ENCODE data around the gene COL20A1. TPM values are rescaled to one million over a fixed set of nuclear protein-coding genes. Genes with fewer than 3 reads are reported as not detected.

The COL20A1 gene
- total RNA-seq, 1 experiment from 2014 or later: 2.3 TPM

GRCh38 chr20:63329331-63330083 is 36.5 kb downstream of the COL20A1 start:
- Histone ChIP-seq H2BK5ac (ENCODE audit: insufficient read length, low read length) (no peak overlapping the region), H3K79me1 (ENCODE audit: insufficient read depth, low read depth, low read length, poor library complexity, severe bottlenecking) (no peaks in the 10 kb centered on the region), H3T11ph (ENCODE audit: low read length) (no peak overlapping the region), H2BK20ac (ENCODE audit: low read depth, low read length, poor library complexity, severe bottlenecking) (no peak overlapping the region), H3K23me2 (ENCODE audit: insufficient read length, low read depth, low read length, poor library complexity, severe bottlenecking) (no peaks in the 10 kb centered on the region), H2BK12ac (ENCODE audit: insufficient read length, low read depth, low read length) (no peak overlapping the region), H2BK120ac (ENCODE audit: low read depth, low read length, poor library complexity, severe bottlenecking) (no peak overlapping the region), H2BK15ac (ENCODE audit: low read depth, low read length) (no peak overlapping the region), H3K4me1 (ENCODE audit: insufficient read depth, low read length) (no peaks in the 10 kb centered on the region), H3K56ac (ENCODE audit: insufficient read length, low read depth, low read length) (no peak overlapping the region), H2AFZ (ENCODE audit: low read length) (no peak overlapping the region), H4K20me1 (ENCODE audit: control insufficient read depth, insufficient read depth, insufficient read length) (no peaks in the 10 kb centered on the region), H2AK5ac (ENCODE audit: insufficient read length, low read length) (no peak overlapping the region), H3K9ac (ENCODE audit: extremely low read depth, insufficient read length, low read length) (no peak overlapping the region), H3K14ac (ENCODE audit: insufficient read depth, low read length) (no peak overlapping the region; the same call in 1 of the 2 replicates), H4K5ac (ENCODE audit: insufficient read length, low read depth, low read length) (no peak overlapping the region), H3K4me2 (ENCODE audit: insufficient read depth, insufficient read length, low read length) (no peak overlapping the region), H4K91ac (ENCODE audit: insufficient read length, low read depth, low read length) (no peak overlapping the region), H3K18ac (ENCODE audit: insufficient read length, low read depth, low read length) (no peak overlapping the region), H3K9me3 (ENCODE audit: control insufficient read depth, low read depth, low read length) (no peaks in the 10 kb centered on the region), H3K79me2 (ENCODE audit: insufficient read depth, low read length) (no peaks in the 10 kb centered on the region), H3K23ac (ENCODE audit: insufficient read length, low read depth, low read length) (no peak overlapping the region), H3K27me3 (ENCODE audit: insufficient read depth, low read length) (no peaks in the 10 kb centered on the region), H3K4ac (ENCODE audit: low read depth, low read length) (no peak overlapping the region), H3K27ac (ENCODE audit: insufficient read length, low read depth, low read length) (no peak overlapping the region), H4K8ac (replicated peaks; ENCODE audit: insufficient read length, low read depth, low read length) (no peak overlapping the region)
- no CpG with 5 or more reads among the region's 18 CpGs for WGBS (ENCODE audit: extremely low coverage, insufficient read length, low lambda C conversion rate)
- peaks cover 0 to 9% (median 8%) of the 10 kb centered on the region in 3 experiments; a peak in 5 of 7 replicates for H3K36me3 Mint-ChIP-seq (ENCODE audit: insufficient read depth in 1 of 3, low read depth in 3 of 3)
- TF ChIP-seq CTCF (conservative IDR thresholded peaks at IDR 0.05): no peak
- H3K27me3 Mint-ChIP-seq (ENCODE audit: low read depth): peaks cover 14% of the 10 kb centered on the region
- H3K9me3 Mint-ChIP-seq: peaks cover 6 to 13% of the 10 kb centered on the region in 2 experiments
- no peak for DNase-seq
- H3K27ac Mint-ChIP-seq: no peak overlapping the region
- no peak overlapping the region for H3K4me3 Mint-ChIP-seq
- peaks cover 0 to 6% of the 10 kb centered on the region in 2 experiments; a peak in 3 of 4 replicates for H3K4me1 Mint-ChIP-seq

All from H9 (cell line).